HuH-7 (cell line): ENCODE data around the gene ZNF668.

Experiments used
- DNase-seq: peaks from one replicate; pipeline ENCODE4 v3.0.0; 2011; ENCODE audit warnings: low spot score

ZNF668 gene

DNA sequence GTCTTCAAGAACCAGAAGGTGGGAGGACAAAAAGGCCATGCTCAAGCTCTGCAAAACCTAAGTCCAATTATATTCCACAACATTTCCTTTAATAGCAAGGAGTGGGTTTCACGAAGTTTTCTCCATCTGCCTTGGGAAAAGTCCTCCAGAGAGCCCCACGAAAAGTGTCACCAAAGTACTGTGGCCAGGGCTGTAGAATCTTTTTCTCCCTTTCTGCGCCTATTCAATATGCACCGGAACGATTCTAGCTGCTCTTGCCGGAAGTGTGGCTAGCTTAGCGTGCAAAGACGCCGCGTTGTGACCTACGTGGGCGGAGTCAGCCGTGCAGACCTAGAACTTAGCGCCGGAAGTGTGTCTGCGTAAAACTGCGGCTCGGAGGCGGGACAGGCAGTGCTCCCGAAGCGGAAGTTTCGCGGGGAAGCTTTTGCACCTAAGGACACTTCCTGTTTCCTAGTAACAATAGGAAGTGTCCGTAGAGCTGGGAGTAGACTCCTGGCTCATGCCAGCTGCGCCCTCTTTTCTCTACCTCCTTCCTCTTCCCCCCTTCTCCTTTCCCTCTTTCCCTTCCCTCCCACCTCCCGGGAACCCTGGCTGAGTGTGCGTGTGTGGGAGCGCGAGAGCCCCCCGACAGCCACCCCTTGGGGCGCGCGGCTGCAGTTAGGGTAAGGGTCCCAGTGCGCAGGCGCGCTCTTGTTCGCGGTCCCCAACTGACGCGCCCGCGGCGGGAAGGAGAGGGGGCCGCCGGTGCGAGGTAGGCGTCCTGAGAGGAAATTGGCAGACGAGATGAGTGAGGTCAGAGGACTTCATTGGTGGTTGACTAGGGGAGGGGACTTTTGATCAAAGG is at the start of gene ZNF668, which contains the start of gene ZNF646:
Gene ZNF668 (minus strand): TSS at position 271 of the 844 bp plus-strand sequence. CDS start 9,781 bp downstream, outside the sequence.
Gene ZNF646 (plus strand): TSS at position 453 of the 844 bp plus-strand sequence. CDS start 1,903 bp downstream, outside the sequence.
- peak; percentile 98 for DNase-seq

DNA sequence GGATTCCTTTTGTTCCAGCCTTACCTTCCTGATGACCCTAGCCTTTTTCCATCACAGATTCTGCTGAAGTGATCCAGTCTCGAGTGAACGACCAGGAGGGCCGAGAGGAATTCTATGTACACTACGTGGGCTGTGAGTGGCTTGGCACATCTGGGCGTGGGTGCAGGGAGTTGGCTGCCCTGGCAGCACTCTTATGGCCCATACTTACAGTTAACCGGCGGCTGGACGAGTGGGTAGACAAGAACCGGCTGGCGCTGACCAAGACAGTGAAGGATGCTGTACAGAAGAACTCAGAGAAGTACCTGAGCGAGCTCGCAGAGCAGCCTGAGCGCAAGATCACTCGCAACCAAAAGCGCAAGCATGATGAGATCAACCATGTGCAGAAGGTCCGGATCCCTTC is 46.1 kb upstream of the ZNF668 start:
- no peak for DNase-seq

DNA sequence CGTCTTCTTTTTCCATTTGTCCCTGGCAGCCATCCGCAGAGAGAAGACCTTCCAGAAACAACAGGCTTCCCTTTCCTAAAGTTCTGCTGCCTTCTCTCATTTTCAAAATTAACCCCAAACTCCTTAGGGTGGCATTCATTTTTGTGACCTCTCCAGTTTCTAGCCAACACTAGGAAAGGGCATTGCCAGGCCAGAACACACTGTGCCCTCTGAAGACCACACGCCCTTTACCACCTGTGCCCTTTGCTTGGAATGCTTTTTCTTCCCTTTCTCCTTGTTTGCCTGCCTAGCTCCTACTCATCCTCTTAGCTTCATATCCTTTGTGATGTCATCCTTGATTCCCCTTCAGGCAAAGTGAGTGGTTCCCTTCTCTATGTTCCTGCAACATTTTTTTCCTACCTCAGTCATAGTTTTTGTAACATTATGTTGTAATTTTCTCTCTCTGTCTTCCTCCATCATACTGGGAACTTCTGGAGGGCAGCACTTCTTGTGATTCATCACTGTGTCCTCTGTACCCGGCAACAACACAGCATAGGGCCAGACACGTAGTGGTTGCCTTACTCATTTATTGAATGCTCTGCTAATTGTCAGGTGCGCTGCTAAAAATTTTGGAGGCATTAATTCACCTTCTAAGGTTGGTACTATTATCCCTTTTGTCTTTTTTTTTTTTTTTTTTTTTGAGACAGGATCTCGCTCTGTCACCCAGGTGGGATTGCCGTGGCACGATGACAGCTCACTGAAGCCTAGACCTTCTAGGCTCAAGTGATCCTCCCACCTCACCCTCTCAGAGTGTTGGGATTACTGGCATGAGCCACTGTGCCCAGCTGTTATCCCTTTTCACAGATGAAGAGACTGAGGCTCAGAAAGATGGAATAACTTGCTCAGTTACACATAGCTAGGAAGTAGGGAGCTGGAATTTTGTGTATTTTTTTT is 44.4 kb upstream of the ZNF668 start:
- DNase-seq, result no peak

DNA sequence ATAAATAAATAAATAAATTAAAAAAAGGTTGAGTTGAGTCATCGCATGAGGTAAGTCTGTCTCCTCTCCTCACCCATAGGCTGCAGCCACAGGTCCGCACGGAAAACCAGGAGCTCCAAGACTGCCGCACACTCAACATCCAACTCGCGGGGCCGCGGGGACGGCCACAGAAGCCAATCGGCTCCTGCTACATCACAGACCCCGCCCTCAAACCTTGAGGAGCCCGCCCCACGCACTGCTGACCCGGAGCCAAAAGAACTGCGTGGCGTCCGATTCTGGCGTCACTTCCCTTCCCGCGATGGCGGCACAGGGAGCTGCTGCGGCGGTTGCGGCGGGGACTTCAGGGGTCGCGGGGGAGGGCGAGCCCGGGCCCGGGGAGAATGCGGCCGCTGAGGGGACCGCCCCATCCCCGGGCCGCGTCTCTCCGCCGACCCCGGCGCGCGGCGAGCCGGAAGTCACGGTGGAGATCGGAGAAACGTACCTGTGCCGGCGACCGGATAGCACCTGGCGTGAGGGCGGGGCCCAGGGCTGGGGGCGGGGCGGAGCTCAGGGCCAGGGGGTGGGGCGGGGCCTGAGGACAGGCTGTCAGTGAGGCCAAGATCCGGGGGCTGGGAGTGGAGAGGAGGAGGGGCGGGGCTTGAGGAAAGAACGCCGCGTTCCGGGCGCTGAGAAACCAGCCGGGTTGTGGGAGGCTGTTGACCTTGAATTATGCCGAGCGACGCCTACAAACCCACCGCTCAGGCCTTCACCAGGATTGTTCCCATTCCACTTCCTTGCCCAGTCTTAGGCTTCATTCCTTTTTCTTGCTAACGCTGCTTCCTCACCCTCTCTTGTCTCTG is 43.6 kb upstream of the ZNF668 start, which contains the start of gene KAT8:
Gene KAT8 (plus strand): TSS at position 281 of the 839 bp plus-strand sequence. CDS start 18 bp downstream, at position 299.
- peak; percentile 97 for DNase-seq

DNA sequence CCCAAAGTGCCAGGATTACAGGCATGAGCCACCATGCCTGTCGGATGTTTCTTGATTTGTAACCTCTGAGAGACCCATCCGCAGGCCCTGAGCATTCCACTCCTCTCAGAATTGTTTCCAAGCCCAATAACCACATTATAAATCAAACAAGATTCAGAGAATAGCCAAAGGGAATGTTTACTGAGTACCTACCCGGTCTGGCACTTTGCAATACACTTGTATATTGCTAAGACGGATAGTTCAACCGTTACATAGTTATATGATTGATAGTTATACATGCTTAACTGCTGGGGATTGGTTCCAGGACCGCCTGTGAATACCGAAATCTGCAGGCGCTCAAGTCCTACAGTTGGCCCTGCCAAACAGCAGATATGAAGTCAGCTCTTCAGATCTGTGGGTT is 40.4 kb upstream of the ZNF668 start:
- DNase-seq, result no peak

DNA sequence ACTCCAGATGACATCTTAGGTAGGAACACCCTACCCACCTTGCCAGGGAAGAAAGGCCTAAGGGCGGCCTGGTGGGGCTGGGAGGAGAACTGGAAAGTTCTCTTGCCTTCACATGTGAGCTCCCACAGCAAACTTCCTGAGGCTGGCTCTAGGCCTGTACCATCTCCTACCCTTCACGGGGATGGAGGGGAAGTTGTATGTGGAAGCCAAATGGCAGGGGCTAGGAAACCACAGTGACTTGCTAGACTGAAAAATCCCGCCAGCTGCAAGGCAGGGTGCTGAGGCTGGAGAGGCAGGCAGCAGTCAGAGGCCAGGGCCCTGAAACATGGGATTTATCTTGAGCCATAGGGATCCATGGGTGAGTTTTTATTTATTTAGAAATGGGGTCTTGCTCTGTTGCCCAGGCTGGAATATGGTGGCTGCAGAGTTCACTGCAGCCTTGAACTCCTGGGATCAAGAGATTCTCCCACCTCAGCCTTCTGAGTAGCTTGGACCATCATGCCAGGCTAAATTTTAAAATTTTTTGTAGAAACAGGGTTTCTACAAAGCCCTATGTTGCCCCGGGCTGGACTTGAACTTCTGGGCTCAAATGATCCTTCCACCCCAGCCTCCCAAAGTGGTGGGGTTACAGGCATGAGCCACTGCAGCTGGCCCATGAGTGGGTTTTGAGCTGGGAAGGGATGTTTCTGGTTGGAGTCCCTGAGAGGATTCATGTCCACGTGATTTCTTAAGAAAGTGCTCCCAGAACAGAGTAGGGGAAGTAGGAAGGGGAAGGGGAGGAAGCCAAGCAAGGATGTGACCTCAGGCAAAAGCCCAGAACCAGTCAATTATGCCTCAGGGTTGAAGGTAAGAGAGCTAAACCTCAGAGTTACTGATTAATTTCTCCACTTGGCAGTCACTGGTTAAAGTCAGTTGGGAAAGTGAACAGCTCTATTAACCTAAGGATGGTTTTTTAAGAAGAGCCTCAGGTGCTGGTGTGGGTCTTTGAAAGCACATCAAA is 39.4 kb upstream of the ZNF668 start:
- DNase-seq, result no peak

DNA sequence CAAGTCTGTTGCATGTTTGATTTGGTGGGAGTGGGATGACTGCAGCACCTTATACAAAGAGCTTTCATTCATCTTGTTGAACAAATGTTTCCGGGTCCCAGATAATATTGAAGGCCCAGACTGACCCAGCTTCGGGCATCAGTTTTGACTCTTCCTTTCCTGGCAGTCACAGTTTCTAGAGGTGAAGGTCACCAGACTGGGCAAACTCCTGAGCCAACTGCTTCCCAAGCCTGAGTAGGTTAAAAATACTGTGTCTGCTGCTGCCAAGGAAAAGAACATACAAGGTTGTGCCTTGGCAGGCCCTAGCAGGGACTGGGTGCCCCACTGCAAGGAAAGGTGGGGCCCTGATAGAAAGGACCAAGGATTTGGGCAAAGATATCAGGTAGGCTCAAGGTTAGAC is 38.7 kb upstream of the ZNF668 start:
- no peak for DNase-seq

DNA sequence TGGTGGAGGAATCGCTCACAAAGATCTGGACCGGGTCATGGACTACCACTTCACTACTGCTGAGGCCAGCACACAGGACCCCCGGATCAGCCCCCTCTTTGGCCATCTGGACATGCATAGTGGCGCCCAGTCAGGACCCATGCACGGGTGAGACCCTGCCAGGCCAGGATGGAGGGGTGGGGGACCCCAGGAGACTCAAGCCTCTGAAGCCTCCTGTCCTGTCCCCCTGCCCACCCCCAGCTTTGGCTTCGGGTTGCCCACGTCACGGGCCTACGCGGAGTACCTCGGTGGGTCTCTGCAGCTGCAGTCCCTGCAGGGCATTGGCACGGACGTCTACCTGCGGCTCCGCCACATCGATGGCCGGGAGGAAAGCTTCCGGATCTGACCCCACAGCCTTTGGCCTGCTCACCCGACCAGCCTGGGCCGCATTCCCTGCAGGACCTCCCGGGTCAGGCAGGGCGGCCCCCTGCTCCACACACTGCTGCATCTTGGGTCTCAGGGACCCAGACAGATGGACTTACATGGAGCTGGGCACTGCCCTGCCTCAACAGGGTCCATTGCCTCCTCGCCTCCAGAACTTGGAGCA is 37.9 kb upstream of the ZNF668 start:
- no peak for DNase-seq

DNA sequence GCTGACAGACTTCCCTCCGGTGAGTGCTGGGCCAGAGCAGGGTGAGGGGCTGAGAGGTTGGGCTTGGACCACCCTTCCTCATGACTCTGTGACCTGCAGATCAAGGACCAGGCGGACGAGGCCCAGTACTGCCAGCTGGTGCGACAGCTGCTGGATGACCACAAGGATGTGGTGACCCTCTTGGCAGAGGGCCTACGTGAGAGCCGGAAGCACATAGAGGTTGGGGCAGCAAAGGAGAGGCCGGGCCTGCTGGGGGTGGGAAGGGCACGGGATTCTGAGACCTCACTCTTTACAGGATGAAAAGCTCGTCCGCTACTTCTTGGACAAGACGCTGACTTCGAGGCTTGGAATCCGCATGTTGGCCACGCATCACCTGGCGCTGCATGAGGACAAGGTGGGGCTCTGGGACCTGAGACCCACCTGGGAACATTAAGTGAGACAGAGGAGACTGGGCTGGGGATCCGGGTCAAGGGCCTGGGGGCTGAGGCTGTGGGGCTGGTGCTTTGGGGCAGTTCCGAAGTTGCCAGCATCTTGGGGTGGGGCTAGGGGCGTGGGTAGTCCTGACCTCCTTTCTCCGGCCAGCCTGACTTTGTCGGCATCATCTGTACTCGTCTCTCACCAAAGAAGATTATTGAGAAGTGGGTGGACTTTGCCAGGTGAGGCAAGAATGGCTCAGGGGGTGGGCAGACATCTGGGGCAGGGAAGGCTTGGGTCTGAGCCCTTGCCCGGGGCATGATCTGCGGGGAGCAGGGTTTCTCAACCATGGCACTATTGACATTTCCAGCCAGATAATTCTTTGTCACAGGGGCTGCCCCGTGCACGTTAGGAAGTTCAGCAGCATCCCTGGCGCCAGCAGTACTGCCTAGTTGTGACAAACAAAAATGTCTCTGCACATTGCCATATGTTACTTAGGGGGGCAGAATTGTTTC is 36.3 kb upstream of the ZNF668 start:
- no peak for DNase-seq

DNA sequence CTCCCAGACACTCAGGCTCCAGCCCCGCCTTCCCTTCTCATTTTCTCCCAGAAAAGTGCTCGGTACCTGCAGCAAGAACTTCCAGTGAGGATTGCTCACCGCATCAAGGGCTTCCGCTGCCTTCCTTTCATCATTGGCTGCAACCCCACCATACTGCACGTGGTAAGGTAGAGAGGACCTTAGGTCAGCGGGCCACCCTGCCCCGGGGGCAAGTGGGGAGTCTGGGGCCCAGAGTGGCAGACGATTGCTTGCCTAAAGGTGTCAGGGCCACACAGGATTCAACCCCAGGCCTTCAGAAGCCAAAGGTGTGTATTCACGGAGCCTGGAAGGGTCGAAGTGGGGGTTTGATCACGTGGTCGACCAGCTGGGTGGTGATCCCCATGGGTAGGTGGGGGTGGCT is 35.6 kb upstream of the ZNF668 start:
- DNase-seq, result no peak

DNA sequence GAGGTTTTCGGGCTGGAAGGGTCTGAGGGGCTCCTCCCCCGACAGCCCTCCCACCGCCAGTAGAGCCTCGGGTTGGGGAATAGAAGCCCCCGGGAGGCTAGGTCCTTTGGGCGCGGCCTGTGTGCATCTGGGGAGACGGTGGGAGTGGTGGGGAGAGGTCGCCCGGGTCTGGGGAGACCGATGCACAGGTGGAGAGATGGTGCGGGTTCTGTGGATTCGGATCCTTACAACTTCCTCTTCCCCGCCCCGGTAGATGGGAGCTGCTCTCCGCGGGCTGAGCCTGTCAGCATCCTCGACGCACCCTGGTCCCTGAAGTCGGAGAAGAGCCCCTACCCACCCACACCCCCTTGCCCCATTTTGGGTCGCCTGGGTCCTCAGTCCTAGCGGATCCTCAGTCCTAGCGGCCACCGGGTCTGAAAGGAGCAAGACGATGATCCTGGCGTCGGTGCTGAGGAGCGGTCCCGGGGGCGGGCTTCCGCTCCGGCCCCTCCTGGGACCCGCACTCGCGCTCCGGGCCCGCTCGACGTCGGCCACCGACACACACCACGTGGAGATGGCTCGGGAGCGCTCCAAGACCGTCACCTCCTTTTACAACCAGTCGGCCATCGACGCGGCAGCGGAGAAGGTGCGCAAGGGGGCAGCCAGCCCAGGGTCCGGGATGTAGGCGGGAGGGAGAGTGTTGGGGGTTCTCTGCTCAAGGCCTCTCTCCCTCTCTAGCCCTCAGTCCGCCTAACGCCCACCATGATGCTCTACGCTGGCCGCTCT is 34.9 kb upstream of the ZNF668 start:
- no peak for DNase-seq

DNA sequence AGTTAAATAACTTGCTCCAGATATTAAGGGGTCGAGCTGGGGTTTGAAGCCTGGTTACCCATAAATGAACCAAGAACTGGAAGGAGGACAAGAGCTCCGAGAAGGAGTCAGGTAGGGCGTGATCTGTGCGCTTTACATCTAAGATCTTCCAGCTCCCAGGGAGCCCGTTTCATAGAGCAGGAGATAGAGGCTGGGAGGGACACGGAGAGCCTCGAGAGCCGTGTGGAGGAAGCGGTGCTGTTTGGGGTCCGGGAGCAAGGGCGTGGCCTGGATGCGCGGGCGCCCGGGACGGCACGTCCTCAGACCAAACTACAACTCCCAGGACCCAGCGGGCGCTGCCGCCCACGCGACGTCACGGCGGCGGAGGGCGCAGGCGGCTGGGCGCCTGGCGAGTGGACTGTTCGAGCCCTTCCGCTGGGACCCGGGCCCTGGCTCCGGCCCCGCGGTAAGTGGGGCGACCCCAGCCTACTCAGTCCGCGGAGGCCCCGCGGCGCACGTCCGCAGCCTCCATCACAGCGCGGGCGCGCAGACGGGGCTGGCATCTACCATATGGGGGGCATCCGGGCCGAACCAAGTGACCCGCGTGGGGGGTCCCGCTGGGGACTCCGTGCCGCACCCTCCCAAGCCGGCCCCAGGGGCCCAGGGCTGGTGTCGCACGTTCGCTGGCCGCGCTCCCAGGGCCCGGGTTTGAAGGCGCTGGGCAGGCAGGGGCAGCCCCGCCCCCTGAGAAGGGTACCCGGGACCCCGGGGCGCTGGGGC is 34.2 kb upstream of the ZNF668 start, which contains the start of gene BCKDK:
Gene BCKDK (plus strand): TSS at position 352 of the 759 bp plus-strand sequence. CDS start 838 bp downstream, outside the sequence.
- peak; percentile 85 for DNase-seq

DNA sequence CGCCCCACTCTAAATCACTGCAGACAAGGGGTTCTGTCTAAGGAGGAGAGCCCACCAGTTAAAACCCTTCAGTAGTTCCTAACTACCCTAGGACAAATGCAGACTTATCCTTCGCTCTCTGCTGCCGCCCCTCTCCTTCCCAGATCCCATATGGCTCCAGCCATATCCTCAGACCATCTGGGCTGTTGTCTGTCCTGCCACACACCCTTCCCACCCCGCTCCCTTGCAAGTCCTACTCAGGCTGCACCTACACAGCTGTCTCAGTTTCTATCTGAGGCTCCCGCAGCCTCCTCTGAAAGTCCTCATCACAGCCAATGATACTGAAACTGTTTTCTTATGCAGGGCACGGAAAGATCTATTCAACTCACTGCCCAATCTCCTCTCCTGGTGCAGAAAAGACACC is 33.4 kb upstream of the ZNF668 start:
- no peak for DNase-seq

DNA sequence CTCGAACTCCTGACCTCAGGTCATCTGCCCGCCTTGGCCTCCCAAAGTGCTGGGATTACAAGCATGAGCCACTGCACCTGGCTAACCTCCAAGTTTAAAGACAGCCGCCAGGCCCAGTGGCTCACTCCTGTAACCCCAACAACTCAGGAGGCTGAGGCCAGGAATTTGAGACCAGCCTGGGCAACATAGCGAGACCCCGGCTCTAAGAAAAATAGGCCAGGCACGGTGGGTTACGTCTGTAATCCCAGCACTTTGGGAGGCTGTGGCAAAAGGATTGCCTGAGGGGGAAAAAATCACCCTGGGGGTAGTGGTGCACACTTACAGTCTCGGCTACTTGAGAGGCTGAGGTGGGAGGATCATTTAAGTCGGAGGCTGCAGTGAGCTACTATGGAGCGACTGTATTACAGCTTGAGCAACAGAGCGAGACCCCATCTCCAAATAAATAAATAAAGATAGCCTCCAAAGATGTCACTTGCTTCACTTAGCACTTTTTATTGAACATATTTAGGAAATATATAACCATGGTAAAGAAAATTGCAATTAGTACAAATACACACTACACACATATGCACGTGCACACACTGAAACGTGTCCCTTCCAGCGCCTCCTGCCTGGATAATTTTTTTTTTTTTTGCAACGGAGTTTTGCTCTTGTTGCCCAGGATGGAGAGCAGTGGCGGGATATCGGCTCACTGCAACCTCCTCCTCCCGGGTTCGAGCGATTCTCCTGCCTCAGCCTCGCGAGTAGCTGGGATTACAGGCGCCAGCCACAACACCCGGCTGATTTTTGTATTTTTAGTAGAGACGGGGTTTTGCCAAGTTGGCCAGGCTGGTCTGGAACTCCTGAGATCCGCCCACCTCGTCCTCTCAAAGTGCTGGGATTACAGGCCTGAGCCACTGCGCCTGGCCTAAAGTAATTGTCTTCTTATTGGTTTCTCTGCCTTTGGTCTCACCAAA is 32.7 kb upstream of the ZNF668 start:
- DNase-seq, result no peak

DNA sequence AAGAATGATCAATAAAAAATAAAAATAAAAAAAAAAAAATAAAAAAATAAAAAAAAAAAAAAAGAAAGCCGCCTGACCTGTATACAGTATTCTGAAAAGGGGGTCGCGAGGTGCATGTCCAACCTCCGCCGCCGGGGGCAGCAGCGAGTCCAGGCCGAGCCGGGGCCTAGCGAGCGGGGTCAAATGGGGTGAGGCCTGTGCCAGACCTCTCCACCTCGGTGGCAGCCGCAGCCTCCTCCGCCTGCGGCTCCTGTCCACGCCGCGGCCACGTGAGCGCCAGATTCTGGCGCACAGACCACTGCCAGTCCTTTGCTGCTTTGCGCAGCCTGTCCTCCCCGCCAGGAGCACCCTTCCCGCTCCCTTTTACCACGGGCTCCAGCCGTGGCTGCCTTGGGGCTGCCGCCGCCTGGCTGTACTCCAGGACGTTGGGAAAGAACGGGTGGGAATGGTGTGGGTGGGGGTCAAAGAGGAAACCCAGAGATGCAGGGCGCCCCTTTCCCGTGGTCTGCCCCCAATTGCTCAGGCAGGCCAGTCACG is 31.7 kb upstream of the ZNF668 start:
- peak; percentile 82 for DNase-seq
